K562 (cell line): ENCODE results near the gene SLC18A3.

Source experiments
- L3MBTL2 ChIP-seq: fragments of 450-650 bp; IDR thresholded peaks from 2 replicates; pipeline ENCODE4 v1.6.1; 2016; ENCODE audit warnings: mild to moderate bottlenecking, moderate library complexity
- PHF8 ChIP-seq: fragments of 200-600 bp; sonication (generic); IDR thresholded peaks from 2 replicates; pipeline ENCODE4 v1.6.1; 2012; ENCODE audit warnings: mixed run types, mild to moderate bottlenecking, inconsistent platforms, low read length, moderate library complexity, borderline replicate concordance
- POLR2A ChIP-seq: fragments of 450-650 bp; conservative IDR thresholded peaks from 2 replicates; pipeline ENCODE4 v1.6.1; 2016
- POLR2AphosphoS5 ChIP-seq: IDR thresholded peaks from 2 replicates; pipeline ENCODE4 v1.6.1; 2011; ENCODE audit warnings: mild to moderate bottlenecking, low read depth, low read length, moderate library complexity; ENCODE audit not compliant: control insufficient read depth, insufficient read depth
- ZNF24 ChIP-seq: fragments of 450-650 bp; IDR thresholded peaks from 2 replicates; pipeline ENCODE4 v1.6.1; 2016
- TF ChIP-seq, protein P1 (sequence below), 2 experiments: fragments of 450-650 bp; formaldehyde crosslinking in 1 of 2; IDR thresholded peaks; 2 replicates each; pipeline versions ENCODE4 v1.4.0 to v1.6.1; 2014 to 2020; ENCODE audit warnings: mild to moderate bottlenecking in 2 of 2, borderline replicate concordance in 1 of 2, low read depth in 1 of 2
- TF ChIP-seq, protein P2 (sequence below): fragments of 250-450 bp; sonication (Bioruptor Pico); IDR thresholded peaks from 2 replicates; pipeline ENCODE4 v1.8.0; 2021; ENCODE audit warnings: mild to moderate bottlenecking, moderate library complexity
- TF ChIP-seq, protein P3 (sequence below): fragments of 250-450 bp; sonication (Bioruptor Pico); IDR thresholded peaks from 2 replicates; pipeline ENCODE4 v1.4.0; 2020
- TF ChIP-seq, protein P4 (sequence below), 2 experiments: fragments of 450-650 bp in 1 of 2; sonication (generic) in 1 of 2; formaldehyde crosslinking in 1 of 2; IDR thresholded peaks in 1 of 2; conservative IDR thresholded peaks in 1 of 2; 2 replicates each; pipeline versions ENCODE4 v1.6.1 to v1.8.1; 2016 to 2023; ENCODE audit warnings: mild to moderate bottlenecking in 2 of 2, moderate library complexity in 2 of 2, inconsistent platforms in 1 of 2, missing genetic modification reagents in 1 of 2

DNA sequence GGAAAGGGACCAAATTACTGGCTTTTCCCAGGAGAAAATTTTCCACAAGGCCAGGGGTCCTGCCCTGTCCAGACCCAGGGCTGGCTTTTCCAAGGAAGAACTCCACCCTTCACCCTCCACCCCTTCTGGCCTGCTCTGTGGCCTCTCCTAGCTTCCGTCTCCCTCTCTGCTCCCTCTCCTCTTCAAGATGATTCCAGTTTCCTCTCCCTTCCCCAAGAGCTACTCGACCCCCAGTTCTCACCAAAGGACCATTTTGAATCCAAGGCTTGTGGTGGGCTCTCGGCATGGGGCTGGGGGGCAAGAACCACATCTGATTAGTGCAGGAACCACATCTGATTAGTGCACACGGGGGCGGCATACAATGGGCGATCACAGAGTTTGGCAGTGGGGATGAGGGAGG, 11.5 kb downstream of the SLC18A3 start:
- TF ChIP-seq ZNF24 (no peak), PHF8 (no peak), POLR2AphosphoS5 (no peak), POLR2A (no peak), L3MBTL2 (no peak)
- TF ChIP-seq, protein P1, sequence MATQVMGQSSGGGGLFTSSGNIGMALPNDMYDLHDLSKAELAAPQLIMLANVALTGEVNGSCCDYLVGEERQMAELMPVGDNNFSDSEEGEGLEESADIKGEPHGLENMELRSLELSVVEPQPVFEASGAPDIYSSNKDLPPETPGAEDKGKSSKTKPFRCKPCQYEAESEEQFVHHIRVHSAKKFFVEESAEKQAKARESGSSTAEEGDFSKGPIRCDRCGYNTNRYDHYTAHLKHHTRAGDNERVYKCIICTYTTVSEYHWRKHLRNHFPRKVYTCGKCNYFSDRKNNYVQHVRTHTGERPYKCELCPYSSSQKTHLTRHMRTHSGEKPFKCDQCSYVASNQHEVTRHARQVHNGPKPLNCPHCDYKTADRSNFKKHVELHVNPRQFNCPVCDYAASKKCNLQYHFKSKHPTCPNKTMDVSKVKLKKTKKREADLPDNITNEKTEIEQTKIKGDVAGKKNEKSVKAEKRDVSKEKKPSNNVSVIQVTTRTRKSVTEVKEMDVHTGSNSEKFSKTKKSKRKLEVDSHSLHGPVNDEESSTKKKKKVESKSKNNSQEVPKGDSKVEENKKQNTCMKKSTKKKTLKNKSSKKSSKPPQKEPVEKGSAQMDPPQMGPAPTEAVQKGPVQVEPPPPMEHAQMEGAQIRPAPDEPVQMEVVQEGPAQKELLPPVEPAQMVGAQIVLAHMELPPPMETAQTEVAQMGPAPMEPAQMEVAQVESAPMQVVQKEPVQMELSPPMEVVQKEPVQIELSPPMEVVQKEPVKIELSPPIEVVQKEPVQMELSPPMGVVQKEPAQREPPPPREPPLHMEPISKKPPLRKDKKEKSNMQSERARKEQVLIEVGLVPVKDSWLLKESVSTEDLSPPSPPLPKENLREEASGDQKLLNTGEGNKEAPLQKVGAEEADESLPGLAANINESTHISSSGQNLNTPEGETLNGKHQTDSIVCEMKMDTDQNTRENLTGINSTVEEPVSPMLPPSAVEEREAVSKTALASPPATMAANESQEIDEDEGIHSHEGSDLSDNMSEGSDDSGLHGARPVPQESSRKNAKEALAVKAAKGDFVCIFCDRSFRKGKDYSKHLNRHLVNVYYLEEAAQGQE (IDR thresholded peaks at IDR 0.05; ENCODE audit: borderline replicate concordance): no peak
- TF ChIP-seq, protein P1 (CRISPR knock-in tag; IDR thresholded peaks at IDR 0.05; ENCODE audit: low read depth): no peak
- TF ChIP-seq, protein P2, sequence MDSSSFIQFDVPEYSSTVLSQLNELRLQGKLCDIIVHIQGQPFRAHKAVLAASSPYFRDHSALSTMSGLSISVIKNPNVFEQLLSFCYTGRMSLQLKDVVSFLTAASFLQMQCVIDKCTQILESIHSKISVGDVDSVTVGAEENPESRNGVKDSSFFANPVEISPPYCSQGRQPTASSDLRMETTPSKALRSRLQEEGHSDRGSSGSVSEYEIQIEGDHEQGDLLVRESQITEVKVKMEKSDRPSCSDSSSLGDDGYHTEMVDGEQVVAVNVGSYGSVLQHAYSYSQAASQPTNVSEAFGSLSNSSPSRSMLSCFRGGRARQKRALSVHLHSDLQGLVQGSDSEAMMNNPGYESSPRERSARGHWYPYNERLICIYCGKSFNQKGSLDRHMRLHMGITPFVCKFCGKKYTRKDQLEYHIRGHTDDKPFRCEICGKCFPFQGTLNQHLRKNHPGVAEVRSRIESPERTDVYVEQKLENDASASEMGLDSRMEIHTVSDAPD (CRISPR knock-in tag): no peak
- TF ChIP-seq, protein P3, sequence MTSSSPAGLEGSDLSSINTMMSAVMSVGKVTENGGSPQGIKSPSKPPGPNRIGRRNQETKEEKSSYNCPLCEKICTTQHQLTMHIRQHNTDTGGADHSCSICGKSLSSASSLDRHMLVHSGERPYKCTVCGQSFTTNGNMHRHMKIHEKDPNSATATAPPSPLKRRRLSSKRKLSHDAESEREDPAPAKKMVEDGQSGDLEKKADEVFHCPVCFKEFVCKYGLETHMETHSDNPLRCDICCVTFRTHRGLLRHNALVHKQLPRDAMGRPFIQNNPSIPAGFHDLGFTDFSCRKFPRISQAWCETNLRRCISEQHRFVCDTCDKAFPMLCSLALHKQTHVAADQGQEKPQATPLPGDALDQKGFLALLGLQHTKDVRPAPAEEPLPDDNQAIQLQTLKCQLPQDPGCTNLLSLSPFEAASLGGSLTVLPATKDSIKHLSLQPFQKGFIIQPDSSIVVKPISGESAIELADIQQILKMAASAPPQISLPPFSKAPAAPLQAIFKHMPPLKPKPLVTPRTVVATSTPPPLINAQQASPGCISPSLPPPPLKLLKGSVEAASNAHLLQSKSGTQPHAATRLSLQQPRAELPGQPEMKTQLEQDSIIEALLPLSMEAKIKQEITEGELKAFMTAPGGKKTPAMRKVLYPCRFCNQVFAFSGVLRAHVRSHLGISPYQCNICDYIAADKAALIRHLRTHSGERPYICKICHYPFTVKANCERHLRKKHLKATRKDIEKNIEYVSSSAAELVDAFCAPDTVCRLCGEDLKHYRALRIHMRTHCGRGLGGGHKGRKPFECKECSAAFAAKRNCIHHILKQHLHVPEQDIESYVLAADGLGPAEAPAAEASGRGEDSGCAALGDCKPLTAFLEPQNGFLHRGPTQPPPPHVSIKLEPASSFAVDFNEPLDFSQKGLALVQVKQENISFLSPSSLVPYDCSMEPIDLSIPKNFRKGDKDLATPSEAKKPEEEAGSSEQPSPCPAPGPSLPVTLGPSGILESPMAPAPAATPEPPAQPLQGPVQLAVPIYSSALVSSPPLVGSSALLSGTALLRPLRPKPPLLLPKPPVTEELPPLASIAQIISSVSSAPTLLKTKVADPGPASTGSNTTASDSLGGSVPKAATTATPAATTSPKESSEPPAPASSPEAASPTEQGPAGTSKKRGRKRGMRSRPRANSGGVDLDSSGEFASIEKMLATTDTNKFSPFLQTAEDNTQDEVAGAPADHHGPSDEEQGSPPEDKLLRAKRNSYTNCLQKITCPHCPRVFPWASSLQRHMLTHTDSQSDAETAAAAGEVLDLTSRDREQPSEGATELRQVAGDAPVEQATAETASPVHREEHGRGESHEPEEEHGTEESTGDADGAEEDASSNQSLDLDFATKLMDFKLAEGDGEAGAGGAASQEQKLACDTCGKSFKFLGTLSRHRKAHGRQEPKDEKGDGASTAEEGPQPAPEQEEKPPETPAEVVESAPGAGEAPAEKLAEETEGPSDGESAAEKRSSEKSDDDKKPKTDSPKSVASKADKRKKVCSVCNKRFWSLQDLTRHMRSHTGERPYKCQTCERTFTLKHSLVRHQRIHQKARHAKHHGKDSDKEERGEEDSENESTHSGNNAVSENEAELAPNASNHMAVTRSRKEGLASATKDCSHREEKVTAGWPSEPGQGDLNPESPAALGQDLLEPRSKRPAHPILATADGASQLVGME (CRISPR knock-in tag): no peak
- TF ChIP-seq, protein P4, sequence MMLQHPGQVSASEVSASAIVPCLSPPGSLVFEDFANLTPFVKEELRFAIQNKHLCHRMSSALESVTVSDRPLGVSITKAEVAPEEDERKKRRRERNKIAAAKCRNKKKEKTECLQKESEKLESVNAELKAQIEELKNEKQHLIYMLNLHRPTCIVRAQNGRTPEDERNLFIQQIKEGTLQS (IDR thresholded peaks at IDR 0.05): no peak
- TF ChIP-seq, protein P4 (CRISPR knock-in tag; conservative IDR thresholded peaks at IDR 0.05): no peak
